ENCODE measurements around the gene BRIP1. TPM values are rescaled to one million over a fixed set of nuclear protein-coding genes. Genes with fewer than 3 reads are reported as not detected.

The BRIP1 gene
- total RNA-seq, 1 donor from 2014 or later, result 18.9 TPM

- no peak for DNase-seq (ENCODE audit: extremely low spot score, unreplicated experiment)
- Mint-ChIP-seq H3K9me3 (peaks cover 16% of the 10 kb centered on the region), H3K27ac (no peak overlapping the region), H3K4me3 (no peak overlapping the region), H3K36me3 (peaks cover 32% of the 10 kb centered on the region), H3K4me1 (ENCODE audit: unreplicated experiment) (no peaks in the 10 kb centered on the region), H3K27me3 (no peaks in the 10 kb centered on the region)
- no peak for TF ChIP-seq CTCF (conservative IDR thresholded peaks at IDR 0.05)
Observed at GRCh38 chr17:61714300-61714699, 149.0 kb downstream of the BRIP1 start.

- no peak for TF ChIP-seq CTCF (conservative IDR thresholded peaks at IDR 0.05)
- no peak overlapping the region for H3K4me3 Mint-ChIP-seq
- peaks cover 8% of the 10 kb centered on the region for H3K9me3 Mint-ChIP-seq
- H3K27me3 Mint-ChIP-seq, result no peaks in the 10 kb centered on the region
- no peaks in the 10 kb centered on the region for H3K4me1 Mint-ChIP-seq (ENCODE audit: unreplicated experiment)
- DNase-seq (ENCODE audit: extremely low spot score, unreplicated experiment), result no peak
- peaks cover 30% of the 10 kb centered on the region for H3K36me3 Mint-ChIP-seq
- no peak overlapping the region for H3K27ac Mint-ChIP-seq
Observed at GRCh38 chr17:61713035-61713434, 150.3 kb downstream of the BRIP1 start.

GRCh38 chr17:61710546-61710945 is 152.8 kb downstream of the BRIP1 start:
- no peak overlapping the region for H3K27ac Mint-ChIP-seq
- no peak overlapping the region for H3K4me3 Mint-ChIP-seq
- TF ChIP-seq CTCF (conservative IDR thresholded peaks at IDR 0.05), result no peak
- H3K9me3 Mint-ChIP-seq, result peaks cover 4% of the 10 kb centered on the region
- H3K4me1 Mint-ChIP-seq (ENCODE audit: unreplicated experiment), result no peaks in the 10 kb centered on the region
- peaks cover 18% of the 10 kb centered on the region for H3K36me3 Mint-ChIP-seq
- DNase-seq (ENCODE audit: extremely low spot score, unreplicated experiment), result no peak
- no peaks in the 10 kb centered on the region for H3K27me3 Mint-ChIP-seq

- H3K9me3 Mint-ChIP-seq, result peaks cover 4% of the 10 kb centered on the region
- no peak overlapping the region for H3K4me3 Mint-ChIP-seq
- TF ChIP-seq CTCF (conservative IDR thresholded peaks at IDR 0.05), result no peak
- no peak overlapping the region for H3K27ac Mint-ChIP-seq
- H3K4me1 Mint-ChIP-seq (ENCODE audit: unreplicated experiment), result no peaks in the 10 kb centered on the region
- DNase-seq (ENCODE audit: extremely low spot score, unreplicated experiment), result no peak
- peaks cover 22% of the 10 kb centered on the region for H3K36me3 Mint-ChIP-seq
- H3K27me3 Mint-ChIP-seq, result no peaks in the 10 kb centered on the region
Observed at GRCh38 chr17:61709567-61709966, 153.8 kb downstream of the BRIP1 start.

DNA sequence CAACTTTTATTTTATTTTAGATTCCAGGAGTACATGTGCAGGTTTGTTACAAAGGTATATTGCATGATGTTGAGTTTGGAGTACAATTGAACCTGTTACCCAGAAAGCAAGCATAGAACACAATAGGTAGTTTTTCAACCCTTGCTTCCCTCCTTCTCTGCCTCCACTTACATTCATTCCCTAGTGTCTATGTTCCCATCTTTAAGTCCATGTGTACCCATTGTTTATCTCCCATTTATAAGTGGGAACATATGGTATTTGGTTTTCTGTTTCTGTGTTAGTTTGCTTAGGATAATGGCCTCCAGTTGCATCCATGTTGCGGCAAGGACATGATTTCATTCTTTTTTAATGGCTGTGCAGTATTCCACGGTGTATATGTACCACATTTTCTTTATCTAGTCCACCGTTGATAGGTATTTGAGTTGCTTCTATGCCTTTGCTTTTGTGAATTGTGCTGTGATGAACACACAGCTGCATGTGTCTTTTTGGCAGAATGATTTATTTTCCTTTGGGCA is 158.3 kb downstream of the BRIP1 start:
- Mint-ChIP-seq H3K36me3 (peaks cover 35% of the 10 kb centered on the region), H3K27me3 (no peaks in the 10 kb centered on the region), H3K4me1 (ENCODE audit: unreplicated experiment) (no peaks in the 10 kb centered on the region), H3K9me3 (peaks cover 23% of the 10 kb centered on the region), H3K4me3 (no peak overlapping the region), H3K27ac (no peak overlapping the region)
- no peak for TF ChIP-seq CTCF (conservative IDR thresholded peaks at IDR 0.05)
- DNase-seq (ENCODE audit: extremely low spot score, unreplicated experiment), result no peak

GRCh38 chr17:61702450-61702849 is 160.9 kb downstream of the BRIP1 start:
- H3K27me3 Mint-ChIP-seq, result no peaks in the 10 kb centered on the region
- no peak overlapping the region for H3K4me3 Mint-ChIP-seq
- H3K27ac Mint-ChIP-seq, result no peak overlapping the region
- no peaks in the 10 kb centered on the region for H3K4me1 Mint-ChIP-seq (ENCODE audit: unreplicated experiment)
- no peak for DNase-seq (ENCODE audit: extremely low spot score, unreplicated experiment)
- H3K9me3 Mint-ChIP-seq, result peaks cover 28% of the 10 kb centered on the region
- no peak for TF ChIP-seq CTCF (conservative IDR thresholded peaks at IDR 0.05)
- H3K36me3 Mint-ChIP-seq, result peaks cover 36% of the 10 kb centered on the region
